GM18858 (cell line): ENCODE measurements around the gene SLC9A5.
A peak's percentile ranks its signal among the peaks of the same experiment; 100 is the strongest.

Experiments
- ATAC-seq: cut with Tn5 transposase; IDR thresholded peaks from one replicate; pipeline ENCODE4 v1.9.1; 2021; ENCODE audit not compliant: unreplicated experiment

Gene SLC9A5

DNA sequence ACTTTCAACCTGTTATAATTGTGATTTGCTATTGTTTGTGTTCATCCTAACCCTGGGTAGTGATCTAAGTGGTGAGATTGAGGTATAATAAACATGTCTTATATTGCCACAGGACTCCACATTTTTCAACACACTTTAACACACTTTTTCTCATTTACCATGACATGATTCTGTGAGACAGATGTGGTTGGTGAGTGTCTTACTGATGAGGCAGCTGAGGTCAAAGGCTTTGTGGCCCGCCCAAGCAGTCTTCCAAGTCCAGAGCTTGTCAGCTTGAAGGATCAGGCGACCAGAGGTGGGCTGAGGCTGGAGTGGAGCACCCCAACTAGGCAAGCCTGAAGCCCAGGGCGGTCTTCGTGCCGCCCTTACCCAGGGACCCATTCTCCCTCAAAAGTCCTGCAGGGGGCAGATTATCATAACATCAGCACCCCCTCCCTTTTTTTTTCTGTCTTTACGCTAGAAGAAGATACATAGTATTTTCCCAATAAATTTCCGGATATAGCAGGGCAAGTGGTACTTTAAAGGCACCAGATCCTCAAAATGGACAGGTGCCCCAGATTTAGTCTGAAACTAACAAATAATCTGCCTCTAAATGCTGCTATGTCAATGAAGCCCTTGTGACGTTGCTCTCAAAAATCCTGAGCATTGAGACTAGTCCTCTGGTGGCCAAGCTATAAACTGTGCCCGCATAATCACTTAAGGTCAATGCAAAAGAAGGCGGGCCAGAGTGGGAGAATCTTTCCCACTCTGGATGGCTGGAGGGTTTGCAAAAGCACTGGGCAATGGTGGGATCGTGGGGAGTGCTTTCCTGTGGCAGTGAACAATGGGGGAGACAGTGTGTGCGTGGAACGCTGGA, 56.7 kb downstream of the SLC9A5 start:
- no peak for ATAC-seq

GRCh38 chr16:67310561-67310960, 61.8 kb downstream of the SLC9A5 start:
- ATAC-seq = no peak

- ATAC-seq = peak; percentile 80
Measured at GRCh38 chr16:67311607-67312488, 63.1 kb downstream of the SLC9A5 start.

DNA sequence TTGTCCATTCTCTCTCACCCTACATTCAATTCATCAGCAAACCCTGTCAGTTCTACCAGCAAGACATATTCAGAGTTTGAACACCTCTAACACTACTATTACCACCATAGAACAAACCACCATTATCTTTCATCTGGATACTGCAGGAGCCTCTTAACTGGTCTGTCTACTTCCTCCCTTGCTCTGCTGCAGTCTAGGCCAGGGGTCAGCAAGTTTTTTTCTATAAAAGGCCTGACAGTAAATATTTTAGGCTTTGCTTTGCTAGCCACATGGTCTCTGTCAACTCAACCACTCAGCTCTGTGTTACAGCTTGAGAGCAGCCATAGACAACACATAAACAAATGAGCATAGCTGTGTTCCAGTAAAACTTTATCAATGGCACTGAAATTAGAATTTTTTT, 63.9 kb downstream of the SLC9A5 start:
- no peak for ATAC-seq

DNA sequence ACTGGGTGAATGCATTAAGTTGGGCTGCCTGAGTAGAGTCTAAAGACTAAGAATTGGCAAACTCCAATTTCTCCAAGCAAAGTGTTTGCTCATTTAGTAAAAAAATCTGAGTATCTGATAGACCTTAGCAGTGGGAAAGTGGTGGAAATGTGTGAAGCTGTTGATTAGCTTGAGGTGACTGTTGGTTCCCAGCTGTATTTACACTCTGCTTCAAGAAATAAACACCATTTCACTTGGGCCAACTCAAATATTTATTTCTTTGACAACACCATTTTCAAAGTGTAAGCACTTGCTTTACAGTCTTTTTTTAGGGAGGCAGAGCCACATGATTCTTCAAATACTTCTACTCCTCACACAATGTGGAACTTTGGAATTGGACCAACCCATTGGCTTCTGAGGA, 69.1 kb downstream of the SLC9A5 start:
- no peak for ATAC-seq
